CD4-positive, alpha-beta T cell treated with Interleukin-10 for 1 hour (primary cell): ENCODE data around the gene SORD.
"Not testable (repeated sequence)": the region's sequence is repeated elsewhere in the genome, so short reads cannot be mapped to it uniquely, and the experiment has no call there.

Experiments
- DNase-seq: peaks from one replicate; pipeline ENCODE4 v3.0.0-alpha.2; 2020

The SORD gene

GRCh38 chr15:45022871-45023658 lies at the start of gene SORD:
Gene SORD, plus strand, starts transcription at chr15:45023195. Its CDS starts 89 bp downstream, at chr15:45023284.
- peak; percentile 90 for DNase-seq

DNA sequence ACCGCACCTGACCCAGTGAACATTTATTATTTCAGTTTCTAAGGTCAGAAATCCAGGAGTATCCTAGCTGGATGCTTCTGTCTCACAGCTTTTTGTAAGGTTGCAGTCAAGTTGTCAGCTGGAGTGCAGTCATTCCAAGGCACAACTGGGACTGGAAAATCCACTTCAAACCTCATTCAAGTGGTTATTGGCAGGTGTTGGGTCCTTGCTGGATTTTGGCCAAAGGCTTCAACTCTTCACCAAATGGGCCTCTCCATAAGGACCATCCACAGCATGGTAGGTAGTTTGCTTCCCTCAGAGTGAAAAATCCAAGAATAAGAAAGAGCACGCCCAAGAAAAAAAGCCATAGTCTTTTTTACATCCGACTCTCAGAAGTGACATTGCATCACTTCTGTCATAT lies 46.8 kb upstream of the SORD start:
- DNase-seq: not testable (repeated sequence)

GRCh38 chr15:44977781-44978180 lies 45.2 kb upstream of the SORD start:
- not testable (repeated sequence) for DNase-seq

DNA sequence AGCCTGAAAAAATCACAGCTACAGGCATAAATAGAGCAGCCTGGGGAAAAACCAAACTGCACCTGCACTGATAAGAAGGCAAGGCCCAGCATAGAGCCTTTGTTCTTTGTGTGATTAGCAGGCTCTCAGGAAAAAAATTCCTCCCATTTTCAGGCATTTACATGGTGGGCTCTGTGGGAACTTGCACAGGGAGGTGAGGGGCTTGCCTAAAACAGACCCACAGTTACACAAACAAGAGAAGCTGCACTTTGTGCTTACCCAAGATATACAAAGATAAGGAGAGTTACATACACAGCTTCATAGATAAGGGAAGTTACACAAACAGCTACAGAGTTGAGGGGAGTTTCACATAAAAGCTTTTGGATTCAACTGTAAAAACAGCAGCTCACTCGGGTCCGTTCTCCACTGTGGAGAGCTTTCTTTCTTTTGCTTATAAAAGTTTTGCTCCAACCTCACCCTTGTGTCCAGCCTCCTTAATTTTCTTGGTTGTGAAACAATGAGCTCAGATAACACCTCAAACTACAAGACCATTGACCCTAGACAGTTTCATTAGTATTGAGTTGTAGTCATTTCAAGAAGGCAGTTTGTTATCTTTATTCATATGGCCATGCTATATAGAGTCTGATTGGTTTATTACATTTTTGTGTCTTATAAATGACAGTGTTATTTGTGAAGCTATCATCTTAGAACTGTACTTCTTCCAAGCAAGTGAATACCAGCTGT lies 43.2 kb upstream of the SORD start:
- not testable (repeated sequence) for DNase-seq

GRCh38 chr15:44984144-44984543 lies 38.9 kb upstream of the SORD start:
- not testable (repeated sequence) for DNase-seq

DNA sequence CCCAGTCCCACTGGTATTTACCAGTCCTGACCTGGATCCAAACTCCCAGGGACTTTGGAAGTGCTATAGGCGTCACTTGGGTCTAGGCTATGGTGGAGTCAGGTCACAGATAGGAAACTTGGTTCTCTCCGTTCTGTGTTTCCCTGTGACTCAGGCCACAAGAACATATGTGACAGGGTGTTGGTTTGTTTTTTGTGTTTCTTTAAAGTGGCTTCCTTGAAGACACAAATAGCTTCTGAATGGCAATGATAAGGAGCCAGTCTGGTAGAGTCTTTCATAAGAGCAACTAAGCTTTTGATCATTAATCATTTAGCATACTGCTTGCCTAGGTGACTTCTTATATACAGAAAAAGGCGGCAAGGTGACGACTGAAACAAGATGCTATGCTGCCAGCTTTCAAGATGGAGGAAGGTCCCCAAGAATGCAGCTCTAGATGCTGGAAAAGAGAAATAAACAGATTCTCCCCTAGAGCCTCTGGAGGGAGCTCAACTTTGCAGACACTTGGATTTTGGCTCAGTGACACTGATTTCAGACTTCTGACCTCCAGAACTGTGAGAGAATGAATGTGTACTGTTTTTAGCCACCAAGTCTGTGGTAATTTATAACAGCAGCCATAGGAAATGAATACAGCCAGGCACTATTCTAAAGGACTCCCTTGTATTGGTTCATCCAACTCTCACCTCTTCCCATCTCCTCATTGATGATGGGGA lies 36.5 kb upstream of the SORD start:
- DNase-seq: not testable (repeated sequence)

GRCh38 chr15:44987711-44988110 lies 35.3 kb upstream of the SORD start:
- not testable (repeated sequence) for DNase-seq

GRCh38 chr15:44988184-44988869 lies 34.7 kb upstream of the SORD start:
- DNase-seq: not testable (repeated sequence)

DNA sequence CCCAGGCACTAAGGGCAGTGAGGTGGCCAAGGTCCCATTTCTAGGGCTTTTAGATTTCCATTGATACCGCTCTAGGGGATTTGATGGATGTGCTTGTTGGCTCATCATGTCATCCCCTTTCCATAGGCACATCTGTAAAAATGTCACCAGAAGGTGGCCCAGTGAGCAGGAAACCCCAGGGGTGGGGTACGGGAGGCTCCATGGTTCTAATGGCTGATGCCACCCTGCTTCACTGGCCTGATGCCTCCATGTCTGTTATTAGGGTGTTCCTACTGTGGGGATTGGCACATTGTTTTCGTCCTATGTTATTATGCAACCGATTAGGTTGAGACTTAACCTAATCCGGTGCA lies 34.1 kb upstream of the SORD start:
- DNase-seq: not testable (repeated sequence)

- not testable (repeated sequence) for DNase-seq
These were observed 25.4 kb upstream of the SORD start for GRCh38 chr15:44997632-44998031.

DNA sequence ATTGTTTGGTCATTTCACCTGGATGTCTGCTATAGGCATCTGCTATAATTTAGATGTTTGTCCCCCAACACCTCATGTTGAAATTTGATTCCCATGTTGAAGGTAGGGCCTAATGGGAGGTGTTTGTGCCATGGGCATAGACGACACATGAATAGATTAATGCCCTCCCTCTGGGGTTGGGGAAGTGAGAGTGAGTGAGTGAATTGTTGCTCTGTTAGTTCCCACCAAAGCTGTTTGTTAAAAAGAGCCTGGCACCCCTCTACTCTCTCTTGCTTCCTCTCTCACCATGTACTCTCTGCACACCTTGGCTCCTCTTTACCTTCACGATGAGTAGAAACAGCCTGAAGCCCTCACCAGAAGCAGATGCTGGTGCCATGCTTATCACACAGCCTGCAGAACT lies 23.9 kb upstream of the SORD start:
- DNase-seq: no peak

DNA sequence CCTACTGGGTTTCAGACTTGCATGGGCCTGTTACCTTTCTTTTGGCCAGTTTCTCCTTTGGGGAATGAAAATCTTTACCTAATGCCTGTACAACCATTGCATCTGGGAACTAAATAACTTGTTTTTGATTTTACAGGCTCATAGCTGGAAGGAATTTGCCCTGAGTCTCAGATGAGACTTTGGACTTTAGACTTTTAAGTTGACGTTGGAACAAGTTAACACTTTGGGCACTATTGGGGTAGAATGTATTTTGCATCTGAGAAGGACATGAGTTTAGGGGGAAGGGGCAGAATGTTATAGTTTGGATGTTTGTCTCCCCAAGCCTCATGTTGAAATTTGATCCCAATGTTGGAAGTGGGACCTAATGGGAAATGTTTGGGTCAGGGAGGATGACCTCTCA lies 21.8 kb upstream of the SORD start:
- not testable (repeated sequence) for DNase-seq

DNA sequence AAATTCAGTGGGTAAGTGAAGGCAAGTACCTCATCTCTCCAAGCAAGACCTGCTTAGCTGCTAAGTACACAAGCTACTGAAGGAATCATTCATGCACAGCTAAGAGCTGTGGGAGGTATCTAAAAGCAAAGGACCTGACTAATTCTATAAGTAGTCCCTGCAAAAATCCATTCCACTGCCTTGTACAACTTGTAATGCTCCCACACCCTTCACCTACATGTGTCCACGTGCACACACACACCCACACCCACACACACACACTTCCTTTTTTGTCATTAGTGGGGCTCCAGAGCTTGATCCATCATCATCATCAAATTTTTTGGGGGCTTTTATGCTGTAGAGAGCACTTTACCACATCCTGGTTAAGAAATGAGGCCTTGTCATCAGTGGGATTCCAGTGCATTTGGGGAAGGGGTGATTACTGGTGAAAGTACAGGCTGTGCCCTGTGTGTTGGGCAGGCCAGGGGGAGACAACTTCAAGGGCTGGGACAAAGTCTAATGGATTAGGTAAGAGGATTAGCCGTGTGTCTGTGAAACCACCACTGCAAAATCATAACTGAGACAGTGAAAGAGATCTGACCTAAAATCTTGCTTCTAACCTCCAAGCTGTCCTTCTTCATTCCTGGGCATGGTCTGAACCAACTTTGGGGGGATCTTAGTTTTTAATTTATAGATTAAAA lies 19.1 kb upstream of the SORD start:
- DNase-seq: not testable (repeated sequence)

DNA sequence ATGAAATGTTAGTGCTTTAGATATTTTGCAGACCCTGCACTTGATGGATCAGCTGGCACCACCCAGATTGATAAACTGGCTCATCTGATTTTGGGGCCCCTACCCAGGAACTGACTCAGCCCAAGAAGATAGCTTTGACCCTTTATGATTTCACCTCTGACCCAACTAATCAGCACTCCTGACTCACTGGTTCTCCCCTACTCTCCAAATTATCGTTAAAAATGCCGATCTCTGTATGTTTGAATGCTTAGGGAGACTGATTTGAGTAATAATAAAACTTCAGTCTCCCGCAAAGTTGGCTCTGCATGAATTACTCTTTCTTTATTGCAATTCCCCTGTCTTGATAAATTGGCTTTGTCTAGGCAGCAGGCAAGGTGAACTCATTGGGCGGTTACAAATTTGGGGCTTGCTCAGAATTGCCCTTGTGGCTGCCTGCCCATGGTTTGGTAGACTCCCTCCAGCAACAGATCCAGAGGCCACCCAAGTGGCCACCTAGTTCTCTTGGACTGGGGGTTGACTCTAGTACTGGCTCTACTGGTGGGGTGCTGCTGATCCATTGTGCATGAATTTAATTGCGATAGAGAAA lies 18.3 kb upstream of the SORD start:
- DNase-seq: not testable (repeated sequence)

DNA sequence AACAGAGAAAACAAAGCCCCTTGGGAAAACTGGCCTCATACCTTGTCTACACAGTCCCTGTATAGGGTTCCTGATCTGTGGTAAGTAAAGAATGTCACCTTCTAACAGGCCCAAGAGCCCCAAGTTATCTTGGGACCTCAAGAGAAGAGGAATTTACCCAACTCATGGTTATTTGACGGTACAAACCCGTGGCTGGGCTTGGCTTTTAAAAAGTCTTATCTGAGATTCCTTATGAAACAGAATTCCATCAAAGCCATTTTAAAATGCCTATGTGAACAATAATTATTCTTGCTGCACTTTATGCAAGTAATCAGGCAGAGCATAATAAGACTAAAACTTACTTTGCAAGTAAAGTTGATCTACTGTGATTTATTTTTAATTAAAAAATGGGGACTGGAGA lies 13.9 kb upstream of the SORD start:
- DNase-seq: no peak

DNA sequence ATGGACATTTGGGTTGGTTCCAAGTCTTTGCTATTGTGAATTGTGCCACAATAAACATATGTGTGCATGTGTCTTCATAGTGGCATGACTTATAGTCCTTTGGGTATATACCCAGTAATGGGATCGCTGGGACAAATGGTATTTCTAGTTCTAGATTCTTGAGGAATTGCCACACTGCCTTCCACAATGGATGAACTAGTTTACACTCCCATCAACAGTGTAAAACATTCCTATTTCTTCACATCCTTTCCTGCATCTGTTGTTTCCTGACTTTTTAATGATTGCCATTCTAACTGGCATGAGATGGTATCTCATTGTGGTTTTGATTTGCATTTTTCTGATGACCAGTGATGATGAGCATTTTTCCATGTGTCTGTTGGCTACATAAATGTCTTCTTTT lies 7.9 kb upstream of the SORD start:
- not testable (repeated sequence) for DNase-seq

- not testable (repeated sequence) for DNase-seq
These were observed 2.6 kb upstream of the SORD start for GRCh38 chr15:45020222-45020900.

DNA sequence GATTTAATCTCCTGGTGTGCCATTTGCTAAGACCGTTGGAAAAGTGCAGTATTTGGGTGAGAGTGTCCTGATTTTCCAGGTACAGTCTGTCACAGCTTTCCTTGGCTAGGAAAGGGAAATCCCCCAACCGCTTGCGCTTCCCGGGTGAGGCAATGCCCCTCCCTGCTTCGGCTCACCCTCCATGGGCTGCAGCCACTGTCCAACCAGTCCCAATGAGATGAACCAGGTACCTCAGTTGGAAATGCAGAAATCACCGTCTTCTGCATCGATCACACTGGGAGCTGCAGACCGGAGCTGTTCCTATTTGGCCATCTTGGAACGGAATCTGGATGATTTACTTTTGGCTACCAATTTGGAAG lies 2.1 kb upstream of the SORD start:
- DNase-seq: not testable (repeated sequence)

DNA sequence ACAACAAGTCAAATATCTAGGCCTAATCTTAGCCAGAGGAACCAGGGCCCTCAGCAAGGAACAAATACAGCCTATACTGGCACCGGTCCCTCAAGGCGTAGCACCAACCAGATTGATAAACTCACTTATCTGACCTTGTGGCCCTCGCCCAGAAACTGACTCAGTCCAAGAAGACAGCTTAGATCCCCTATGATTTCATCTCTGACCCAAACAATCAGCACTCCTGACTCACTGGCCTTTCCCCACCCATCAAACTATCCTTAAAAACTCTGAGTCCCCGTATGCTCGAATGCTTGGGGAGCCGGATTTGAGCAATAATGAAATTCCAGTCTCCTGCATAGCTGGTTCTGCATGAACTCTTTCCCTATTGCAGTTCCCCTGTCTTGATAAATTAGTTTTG lies 1.6 kb upstream of the SORD start:
- DNase-seq: no peak

DNA sequence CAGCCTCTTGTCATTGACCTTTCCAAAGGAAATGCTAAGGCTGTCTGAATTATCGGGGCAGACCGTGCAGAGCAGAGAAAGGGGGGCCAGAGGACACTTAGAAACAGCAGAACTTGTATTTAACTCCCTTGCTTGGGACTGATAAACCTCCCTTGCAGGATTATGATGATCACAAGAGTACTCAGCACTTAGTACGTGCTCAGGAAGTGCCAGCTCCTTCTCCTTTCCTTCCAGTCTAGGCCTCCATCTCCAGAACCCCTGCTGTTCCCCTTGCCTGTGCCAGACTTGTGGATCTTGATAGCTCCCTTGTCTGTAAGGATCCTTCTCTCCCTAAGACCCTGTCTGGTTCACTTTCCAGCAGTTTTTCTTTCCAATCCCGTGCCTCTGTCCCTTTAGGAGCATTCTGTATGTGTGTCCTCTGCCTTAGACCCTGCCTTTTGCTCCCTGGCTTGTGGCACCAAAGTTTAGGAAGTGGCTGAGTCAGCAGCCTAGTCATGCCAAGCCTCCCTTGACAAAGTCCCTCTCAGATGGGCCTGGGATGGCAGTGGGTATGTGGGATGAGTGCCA lies 747 bp downstream of the SORD start:
- no peak for DNase-seq

DNA sequence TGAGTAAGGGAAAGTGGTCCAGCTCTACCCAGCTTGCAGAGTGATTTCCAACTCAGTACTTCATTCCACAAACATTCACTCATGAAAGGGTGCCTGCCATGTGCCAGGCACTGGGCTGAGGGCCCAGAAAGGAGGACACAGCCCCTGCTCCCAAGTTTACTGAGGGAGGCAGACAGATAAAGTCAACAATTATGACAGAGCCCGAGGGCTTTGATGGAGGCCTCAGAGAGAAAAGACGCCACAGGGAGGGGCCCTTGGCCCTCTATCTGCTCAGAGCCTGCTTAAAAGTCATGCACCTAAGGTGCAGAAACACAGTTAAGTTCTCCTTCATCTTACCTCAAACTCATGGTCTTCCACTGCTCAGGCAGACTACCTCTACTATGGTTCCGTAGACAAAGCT lies 1.7 kb downstream of the SORD start:
- DNase-seq: not testable (repeated sequence)
